DMS53 treated with DMSO at 0.1 percent for 48 hours (cell line): ENCODE measurements around the gene NABP1.

Experiments used
- DNase-seq: peaks from one replicate; lab custom pipeline; 2025; ENCODE audit not compliant: unreplicated experiment; lab: John Stamatoyannopoulos, UW

NABP1 gene

GRCh38 chr2:191646163-191646902 is 31.6 kb upstream of the NABP1 start:
- DNase-seq, result no peak

GRCh38 chr2:191649519-191649918 is 28.4 kb upstream of the NABP1 start:
- DNase-seq, result no peak

DNA sequence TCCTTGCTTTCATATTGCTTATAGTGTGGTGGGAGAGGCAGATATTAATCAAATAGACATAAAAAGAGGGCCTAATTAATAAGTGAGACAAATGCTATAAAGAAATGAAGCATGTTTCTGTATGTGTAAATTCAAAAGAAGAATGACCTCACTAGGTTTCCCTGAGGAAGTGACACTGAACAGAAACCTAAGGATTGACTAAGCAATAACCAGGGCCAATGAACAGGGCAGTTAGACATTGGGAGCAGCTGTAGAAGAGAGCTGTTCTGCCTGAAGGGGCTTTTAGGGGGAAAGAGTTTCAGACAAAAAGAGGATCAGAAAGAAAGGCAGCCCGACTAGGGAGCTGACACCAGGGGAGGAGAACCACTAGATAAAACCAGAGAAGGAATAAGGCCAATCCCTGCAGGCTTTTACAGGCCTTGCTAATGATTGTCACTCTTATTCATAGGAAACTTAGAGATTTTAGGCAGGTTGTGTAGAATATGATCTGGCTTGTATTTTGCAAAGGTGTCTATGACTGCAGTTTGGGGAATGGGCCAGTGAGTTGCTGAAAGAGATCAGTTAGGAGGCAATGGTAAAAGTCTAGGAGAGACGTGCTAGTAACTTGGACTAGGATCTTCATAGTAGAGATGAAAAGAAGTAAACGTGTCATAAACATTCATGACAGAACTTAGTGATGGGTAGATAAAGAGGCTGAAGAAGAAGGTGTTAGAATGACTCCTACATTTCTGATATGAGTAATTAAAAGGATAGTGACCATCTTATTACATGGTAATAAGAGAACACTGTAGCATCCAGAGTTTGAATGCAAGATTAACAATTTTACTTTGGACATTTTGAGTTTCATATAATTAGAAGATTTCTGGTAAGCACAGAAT is 26.8 kb upstream of the NABP1 start:
- DNase-seq, result no peak

DNA sequence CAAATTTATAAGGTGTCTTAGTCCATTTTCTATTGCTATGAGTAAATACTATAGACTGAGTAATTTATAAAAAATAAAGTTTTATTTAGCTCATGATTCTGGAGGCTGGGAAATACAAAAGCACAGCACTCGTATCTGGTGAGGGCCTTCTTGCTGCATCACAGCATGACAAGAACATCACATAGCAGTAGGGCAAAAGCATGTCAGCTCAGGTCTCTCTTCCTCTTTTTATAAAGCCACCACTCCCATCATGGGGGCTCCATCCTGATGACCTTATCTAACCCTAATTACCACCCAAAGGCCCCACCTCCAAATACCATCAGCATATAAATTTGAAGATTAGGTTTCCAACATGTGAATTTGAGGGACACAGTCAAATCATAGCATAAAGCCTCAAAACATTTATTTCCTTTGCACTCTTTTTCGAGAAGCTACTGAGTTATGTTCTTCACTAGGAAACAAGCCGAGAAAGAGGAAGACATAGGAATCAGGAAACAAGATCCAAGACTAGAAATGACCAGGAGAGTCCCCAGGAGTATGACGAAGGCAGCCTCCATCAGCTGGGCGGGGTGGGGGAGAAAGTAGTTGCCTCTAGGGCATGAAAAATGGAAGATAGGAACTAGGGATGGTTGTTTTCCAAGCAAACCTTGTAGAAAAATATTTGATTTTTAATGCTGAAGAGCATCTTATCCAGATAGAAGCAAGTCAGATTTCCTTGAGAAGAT is 24.1 kb upstream of the NABP1 start:
- DNase-seq, result no peak

- DNase-seq, result no peak
Measured at GRCh38 chr2:191656391-191656790, 21.5 kb upstream of the NABP1 start.

DNA sequence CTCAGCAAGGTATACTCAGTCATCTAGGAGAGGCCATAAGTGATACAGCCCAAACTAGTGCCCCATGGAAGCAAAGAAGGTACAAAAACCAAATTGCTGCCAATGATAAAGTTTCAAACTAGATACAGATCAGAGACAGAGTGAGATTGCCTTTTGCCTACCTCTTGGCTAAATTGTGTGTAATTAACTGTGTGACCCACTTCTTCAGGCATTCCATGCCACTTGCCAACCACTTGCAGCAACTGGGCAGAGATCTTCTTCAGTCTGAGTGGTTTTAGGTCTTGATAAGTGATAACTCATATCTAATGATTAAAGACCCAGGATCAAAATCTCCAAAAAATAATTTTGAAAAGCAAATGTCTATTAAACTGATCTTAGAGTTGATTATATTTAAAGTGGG is 21.1 kb upstream of the NABP1 start:
- no peak for DNase-seq

DNA sequence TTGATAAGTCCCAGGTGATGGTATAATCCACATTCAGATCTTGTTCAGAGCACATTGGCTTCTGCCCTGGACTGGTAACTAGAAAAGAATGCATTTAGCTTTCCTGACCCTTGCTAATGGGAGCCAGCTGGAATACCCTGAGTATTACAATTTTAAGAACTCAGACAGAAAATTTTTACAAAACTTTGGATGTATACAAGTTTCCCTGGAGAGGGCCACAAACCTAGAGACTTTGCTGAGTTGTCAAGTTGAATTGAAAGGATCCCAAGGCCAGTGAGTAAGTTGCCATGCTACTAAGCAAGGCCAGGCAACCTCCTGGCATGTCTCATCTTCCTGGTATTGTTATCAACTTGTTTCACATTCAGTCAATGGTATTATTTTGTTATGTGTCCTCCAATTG is 20.0 kb upstream of the NABP1 start:
- no peak for DNase-seq

- no peak for DNase-seq
Measured at GRCh38 chr2:191659198-191659597, 18.7 kb upstream of the NABP1 start.

DNA sequence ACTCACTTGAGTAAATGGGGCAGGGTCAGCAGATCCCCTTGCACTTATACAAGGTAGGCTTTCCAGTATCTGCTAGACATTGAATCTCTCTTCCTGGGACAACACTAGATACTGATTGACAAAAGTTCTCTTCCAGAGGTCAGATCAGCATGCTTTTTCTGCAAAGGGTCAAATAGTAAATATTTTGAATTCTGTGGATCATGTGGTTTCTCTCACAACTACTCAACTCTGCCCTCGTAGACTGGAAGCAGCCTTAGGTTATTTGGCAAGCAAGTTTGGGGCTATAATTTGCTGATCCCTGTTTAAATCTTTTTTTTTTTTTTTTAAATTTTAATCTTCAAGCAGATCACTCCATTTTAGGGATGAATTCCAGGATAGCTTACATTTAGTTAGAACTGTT is 17.4 kb upstream of the NABP1 start:
- DNase-seq, result no peak

- no peak for DNase-seq
Measured at GRCh38 chr2:191661097-191661924, 16.6 kb upstream of the NABP1 start.

GRCh38 chr2:191664823-191665677 is 12.9 kb upstream of the NABP1 start:
- no peak for DNase-seq

DNA sequence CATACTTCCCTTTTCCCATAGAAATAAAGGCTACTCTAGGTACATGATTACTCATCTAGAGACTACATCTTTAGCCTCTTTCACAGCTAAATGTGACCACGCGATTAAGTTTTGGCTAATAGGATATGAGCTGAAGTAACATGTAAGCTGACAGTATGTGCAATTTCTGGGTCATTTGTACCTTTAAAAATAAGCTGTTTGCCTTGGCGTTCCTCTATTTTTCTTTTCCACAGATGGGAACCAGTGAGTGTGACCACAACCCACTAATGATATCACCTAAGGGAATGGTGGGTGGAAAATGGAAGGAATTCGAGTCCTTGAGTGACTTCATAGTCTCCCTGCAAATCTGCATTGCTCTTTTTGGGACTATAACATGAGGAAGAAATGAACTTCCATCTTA is 11.7 kb upstream of the NABP1 start:
- no peak for DNase-seq

- no peak for DNase-seq
Measured at GRCh38 chr2:191666732-191667131, 11.2 kb upstream of the NABP1 start.

DNA sequence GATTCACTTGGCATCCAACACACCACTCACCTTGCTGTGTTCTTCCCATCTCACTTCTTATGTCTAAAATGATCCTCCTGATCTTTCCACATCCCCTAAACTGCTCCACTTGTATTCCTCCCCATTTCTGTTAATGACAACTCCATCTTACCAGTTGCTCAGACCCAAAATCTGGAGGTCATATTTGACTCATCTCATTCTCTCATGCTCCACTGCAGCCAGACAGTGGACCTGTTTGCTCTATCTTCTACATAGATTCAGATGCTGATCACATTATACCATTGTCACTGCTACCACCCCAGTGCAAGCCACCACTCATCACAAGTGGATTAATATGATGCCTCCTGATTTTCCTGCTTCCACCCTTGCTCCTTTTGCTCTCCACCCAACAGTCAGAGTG is 7.9 kb upstream of the NABP1 start:
- no peak for DNase-seq

GRCh38 chr2:191670787-191671186 is 7.1 kb upstream of the NABP1 start:
- no peak for DNase-seq

DNA sequence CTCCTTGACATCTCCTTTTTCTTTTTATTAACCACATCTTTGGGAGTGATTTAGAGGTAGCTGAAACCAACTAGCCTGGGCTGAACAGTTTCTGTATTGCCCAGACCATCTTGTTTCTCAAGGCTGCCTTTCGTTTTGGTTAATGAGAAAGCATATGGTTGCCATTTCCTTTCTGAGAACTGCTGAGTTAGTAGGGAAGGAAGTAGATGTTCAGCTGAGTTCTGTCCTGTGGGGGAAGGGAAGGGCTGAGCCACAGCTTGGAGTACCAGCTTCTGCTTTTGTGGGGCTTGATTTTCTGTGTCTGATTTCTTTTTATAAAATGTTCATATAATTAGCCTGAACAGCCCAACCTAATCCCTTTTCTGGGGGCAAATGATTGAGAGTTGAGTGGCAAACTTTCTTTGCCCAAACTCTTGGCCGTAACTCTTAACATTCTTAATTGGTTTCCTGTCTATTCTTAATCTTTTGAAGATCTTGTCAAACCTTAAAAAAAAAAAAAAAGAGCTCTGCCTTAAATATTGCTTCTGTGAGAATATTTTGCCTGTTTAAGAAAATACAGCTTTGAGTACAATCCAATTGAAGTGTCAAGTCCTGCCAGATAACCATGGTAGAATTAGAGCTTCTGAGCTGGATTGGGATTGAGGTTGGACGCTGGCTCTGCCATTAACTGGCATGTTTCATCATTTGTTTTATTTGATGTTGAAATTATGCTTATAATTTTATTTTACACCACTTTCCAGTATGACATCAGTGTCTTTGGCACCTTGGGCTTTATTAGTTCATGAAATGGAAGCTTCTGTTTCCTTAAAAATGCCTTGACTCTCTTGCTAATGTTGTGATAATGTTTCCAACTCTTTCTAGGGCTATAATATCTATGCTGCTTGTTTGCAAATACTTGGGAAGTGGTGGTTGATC is 1.9 kb upstream of the NABP1 start:
- no peak for DNase-seq

DNA sequence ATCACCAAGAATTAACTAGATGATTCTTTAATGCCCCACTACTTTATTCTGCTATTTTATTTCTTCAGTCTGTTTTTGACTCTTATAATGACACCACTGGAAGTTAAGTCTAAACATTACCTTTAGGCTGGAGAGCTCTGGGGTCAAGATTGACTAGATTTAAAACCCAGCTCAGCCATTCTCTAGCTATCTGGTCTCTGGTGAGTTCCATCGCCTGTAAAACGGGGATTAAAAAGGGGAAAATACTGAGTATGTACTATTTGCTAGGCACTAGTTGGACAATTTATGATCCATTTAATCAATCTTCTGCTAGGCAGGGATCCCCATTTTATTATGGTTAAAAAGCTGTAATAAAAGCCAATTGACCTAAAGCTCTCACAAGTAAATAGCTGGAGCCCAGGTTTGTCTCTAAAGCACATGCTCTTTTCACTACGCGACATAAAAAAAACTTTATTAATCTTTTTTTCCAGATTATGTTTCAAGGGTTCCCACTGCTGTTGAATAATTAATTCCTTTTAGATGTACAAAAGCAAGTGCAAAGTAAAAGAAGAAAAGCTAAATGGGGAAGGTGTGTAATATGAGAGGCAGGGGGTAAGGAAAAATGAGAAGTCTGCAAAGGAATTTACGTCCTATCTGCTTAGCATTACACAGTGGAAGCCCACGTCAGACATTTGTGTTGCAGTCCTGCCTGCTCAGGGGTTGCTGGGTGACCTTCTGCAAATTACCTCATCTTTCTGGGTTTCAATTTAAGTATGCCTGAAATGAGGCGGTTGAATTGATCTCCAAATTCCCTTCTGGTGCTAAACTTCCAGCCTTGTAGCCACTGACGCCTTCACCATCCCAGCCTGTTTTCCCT is 918 bp upstream of the NABP1 start:
- peak; percentile 40 for DNase-seq
